GM21737 (cell line): ENCODE data around the gene MYBPC3.

Source experiments
- ATAC-seq: cut with Tn5 transposase; IDR thresholded peaks from one replicate; pipeline ENCODE4 v1.9.1; 2021; ENCODE audit warnings: mild to moderate bottlenecking, moderate library complexity; ENCODE audit not compliant: unreplicated experiment

The MYBPC3 gene

DNA sequence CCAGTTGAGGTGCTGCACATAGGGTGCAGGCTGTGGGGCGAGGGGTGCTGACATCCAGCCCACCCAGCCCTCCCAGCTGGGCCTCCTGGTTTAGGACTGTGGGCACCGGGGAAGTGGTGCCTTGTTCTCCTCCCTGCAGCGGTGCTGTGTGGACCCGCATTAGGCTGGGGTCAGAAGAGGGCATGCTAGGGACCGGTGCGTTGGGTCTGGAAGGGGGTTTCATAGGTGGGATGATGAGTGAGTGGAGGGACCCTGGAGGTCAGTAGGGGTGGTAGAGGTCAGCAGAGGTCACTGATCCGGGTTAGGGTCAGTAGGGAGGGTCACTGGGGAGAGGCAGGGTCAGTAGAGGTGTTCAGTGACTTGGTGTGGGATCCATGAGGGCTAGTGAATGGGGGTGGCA, 6.7 kb upstream of the MYBPC3 start:
- ATAC-seq = no peak

DNA sequence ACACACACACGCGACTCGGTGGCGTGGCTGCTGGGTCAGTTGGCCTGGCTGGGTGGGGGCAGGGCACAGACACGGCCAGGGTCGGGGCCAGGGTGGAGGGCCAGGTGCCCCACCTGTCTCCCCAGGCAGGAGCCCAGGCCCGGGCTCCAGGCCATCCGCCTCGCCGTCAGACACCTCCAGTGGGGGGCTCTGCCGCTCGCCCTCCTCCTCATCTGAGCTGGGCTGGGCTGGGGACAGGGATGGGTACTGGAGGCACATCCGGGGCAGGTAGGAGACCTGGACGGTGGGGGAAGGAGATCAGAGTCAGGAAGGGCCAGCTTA, 6.2 kb upstream of the MYBPC3 start:
- ATAC-seq = no peak

DNA sequence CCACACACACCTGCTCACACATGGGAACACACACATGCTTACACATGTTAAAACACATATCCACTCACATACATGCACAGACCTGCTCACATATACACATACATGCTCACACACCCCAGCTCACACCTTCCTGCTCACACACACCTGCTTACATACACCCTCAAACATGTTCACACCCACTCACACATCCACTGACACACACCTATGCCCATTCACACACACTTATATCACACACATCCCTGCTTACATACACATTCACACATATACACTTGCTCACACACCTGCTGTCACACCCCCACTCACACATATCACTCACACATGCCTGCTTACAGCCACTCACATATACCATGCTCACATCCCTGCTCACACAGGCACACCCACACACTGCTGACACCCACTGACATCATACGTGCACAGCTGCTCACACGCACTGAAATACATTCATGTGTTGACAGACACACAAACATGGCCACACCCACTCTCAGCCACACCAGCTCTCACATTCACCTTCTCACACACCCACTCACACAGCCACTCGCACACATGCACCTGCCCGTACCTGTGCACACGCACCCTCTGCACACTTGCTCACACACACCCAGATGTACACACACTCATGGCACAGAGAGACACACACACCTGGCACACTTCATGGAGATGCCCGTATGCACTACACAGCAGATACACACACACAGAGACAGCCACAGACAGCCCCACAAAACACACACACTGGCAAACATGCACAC, 5.7 kb upstream of the MYBPC3 start:
- no peak for ATAC-seq

DNA sequence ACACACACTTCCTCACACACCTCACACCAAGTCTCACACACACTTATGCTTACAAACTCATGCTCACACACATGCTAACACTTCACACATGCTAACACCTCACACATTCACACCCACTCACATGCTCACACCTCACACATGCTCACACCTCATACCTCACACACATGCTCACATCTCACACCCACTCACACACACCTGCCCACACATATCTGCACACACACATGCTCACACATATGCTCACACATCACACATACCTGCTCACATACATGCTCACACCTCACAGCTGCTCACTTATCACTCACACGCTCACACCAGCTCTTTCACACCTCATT, 4.5 kb upstream of the MYBPC3 start:
- no peak for ATAC-seq

DNA sequence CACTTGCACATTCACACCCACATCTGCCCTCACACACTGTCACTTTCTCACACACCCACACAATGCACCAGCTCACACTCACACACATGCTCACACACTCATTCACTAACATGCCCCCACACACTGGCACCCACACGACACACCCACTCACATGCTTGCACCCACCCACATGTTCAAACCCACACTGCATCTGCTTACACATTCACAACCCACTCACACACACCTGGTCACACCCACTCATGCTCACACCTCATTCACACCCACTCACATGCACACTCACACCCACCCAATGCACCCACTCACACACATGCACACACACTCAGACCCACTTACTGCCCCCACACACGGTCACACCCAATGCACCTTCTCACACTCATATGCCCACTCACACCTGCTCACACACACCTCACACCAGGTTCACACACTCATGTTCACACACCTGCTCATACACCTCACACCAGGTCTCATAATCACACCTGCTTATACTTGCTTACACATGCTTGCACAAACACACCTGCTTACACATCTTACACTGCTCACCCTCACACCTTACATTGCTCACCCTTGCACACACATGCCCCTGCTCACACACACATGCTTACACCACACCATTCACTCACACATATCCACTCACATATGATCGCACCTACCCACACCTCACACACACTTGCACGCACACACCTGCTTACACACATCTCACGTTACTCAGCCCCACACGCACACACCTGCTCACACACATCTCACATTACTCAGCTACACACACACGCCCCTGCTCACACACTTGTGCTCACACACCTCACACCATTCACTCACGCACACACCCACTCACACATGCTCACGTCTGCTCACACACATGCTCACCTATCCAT, 3.9 kb upstream of the MYBPC3 start:
- ATAC-seq = no peak

DNA sequence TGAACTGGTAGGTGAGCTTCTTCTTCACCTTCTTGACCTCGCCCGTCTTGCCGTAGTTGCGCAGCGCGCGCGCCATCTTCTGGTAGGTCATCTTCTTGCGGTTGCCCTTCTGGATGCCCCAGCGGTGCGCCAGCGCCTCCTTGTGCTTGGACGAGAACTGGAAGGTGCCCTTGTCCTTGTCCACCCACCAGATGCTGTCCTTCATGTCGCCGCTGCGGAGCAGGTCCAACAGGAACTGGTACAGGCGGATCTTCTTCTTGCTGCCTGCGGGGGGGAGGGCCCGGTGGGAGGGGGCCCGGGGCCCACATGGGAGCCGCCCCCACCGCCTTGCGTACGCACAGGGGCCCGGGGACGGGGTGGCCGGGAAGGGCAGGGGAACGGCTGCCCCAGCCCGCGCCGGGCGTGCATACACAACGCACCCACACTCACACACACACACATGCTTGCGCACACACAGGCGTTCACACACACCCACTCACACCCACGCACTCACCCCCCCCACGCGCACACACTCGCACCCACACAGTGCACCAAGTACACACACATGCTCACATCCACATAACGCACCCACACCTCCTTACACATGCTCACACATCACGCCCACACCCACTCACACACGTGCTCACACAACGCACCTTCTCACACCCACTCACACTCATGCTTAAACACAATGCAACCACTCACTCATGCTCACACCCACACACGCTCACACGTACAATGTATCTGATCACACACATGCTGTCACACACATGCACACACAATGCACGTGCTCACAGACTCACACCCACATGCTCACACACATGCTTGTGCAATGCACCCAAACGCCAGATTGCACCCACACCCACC, 3.0 kb upstream of the MYBPC3 start:
- no peak for ATAC-seq

DNA sequence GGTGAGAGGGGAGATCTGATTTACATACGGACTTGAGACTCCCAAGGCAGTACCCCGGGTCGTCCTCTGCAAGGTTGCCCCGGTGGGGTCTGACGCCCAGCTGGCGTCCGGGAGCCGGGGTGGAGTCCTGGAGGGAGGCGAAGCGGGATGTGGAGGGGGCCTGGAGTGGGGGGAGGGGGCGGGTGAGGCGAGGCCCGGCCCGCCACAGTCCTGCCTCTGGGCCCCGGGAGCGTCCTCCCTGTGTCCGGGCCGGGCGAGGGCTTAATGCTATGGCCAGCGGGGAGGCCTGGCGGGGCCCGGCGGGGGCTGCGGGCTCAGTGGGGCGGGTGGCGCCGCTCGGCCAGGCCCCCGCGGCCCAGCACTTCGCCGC, 2.4 kb upstream of the MYBPC3 start:
- ATAC-seq = no peak

DNA sequence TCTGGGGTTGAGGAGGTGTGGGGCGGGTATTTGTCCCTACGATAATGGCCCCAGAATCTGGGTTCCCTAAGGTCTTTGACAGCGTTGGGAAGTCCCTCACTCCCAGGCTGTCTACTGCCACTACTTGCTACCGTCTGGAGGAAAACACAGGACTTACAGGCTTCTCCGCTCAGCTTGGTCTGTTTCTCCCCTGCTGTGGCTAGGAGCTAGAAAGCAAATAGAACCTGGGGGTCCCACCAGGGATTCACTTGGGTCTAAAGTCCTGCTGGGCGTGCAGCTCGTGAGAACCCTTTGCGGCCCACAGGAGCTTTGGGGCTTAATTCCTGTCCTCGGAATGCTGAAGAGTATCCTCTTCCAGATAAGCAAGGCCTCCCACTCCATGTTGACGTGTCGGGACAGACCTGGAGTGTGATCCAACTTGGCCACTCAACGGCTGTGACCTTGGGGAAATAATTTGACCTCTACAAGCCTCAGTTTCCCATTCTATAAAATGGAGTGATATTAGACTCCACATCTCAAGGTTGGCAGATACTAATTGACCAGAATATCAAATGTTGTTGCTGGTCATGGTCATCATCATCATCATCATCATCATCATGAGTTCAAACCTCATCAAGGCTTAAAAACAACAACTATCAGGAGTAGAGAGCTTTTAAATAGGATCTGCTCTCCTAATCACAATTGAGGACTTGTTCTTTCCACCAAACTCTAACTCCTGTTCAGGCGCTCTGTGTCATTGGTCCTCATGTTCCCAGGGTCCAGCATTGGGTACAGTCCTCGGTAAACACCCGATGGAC, 1.7 kb upstream of the MYBPC3 start:
- no peak for ATAC-seq

DNA sequence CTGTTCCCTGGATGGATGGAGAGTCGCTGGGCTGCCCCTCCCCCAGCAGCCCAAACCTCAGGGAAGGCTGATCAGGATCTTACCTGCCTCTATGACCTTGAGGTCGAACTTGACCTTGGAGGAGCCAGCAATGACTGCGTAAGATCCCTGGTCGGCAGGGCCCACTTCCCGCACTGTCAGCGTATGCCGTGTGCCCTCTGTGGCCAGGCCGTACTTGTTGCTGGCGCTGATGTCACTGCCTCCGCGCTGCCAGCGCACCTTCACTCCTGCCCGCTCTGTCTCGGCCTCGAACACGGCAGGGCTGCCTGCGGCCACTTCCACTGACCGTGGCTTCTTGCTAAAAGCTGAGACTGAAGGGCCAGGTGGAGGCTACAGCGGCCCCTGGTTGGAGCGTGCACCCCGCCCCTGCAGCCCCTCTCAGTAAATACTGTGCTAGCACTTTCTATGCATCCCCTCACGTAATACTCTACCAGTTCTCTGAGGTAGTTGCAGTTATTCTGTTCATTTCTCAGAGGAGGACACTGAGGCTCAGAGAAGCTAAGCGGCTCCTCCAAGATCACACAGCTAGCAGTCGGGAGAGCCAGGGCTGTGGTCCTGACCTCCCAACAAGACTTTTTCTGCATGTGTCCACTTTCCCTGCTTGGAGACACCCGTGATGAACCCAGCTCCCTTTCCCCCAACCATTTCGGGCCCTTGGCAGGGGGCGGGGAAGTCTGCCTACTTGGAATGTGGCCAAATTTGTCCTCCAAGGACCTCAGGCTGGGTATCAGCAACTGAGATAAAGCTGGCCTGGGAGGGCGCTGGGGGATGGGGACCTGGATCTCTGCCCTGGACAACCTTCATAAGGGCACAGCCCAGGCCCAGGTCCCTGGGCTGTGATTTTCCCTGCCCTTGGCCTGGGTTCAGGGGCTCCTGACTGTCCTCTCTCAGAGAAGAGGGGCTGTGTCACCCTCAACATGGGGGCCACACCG, 1.1 kb downstream of the MYBPC3 start:
- no peak for ATAC-seq

DNA sequence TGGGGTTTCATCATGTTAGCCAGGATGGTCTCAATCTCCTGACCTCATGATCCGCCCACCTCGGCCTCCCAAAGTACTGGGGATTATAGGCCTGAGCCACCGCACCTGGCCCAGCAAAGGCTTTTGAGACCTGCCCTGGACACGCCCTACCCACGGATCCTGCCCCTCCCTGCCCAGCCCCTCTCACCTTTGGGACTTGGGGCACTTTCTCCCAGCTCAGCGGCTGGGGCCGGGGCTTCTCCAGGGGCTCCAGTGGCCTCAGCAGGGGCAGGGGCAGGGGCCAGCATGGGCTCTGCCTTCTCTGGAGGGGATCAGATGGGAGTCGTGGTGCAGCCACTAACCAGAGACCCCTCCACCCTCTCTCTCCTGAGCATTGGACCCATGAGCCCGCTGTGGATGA, 2.2 kb downstream of the MYBPC3 start:
- ATAC-seq = no peak

DNA sequence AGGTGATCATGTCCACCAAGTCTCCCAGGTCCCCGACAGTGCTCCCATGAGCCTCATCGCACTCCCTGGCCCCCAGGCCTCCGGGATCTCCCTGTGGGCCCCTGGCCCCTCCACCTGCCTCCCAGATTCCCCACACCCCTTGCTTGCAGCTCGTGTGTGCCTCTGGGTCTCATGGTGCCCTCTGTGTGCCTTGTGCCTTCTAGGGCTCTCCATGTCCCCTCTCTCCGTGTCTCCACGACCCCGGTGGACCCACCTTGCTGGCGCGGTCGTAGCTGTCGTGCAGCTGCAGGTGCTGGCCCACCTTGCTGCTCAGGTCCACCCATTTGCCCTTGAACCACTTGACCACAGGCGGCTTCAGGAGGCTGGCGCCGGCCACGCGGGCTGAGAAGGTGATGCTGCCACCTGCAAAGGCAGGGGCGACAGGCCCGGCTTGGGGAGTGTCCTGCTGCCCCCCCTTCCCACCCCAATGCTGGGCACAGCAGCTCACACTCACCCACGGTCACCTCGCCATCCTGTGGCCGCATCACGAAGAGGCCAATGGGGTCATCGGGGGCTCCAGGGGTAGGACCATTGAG, 2.9 kb downstream of the MYBPC3 start:
- no peak for ATAC-seq

DNA sequence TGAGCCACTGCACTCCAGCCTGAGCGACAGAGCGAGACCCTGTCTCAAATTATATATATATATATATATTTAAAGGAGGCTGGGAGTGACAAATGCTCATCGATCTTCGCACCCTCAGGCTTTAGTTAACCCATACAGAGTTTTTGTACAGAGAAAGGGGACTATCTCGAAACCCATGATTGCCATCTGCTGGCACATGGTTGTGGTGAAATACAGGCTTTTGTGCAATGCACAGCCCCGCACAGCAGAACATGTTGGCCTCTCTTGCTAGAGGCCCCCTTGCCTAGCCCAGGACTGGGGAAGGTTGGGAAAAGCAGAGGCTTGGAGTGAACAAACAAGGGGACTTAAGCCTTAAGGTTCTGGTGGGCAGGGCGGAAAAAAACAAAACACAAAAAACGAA, 3.6 kb downstream of the MYBPC3 start:
- ATAC-seq = no peak

DNA sequence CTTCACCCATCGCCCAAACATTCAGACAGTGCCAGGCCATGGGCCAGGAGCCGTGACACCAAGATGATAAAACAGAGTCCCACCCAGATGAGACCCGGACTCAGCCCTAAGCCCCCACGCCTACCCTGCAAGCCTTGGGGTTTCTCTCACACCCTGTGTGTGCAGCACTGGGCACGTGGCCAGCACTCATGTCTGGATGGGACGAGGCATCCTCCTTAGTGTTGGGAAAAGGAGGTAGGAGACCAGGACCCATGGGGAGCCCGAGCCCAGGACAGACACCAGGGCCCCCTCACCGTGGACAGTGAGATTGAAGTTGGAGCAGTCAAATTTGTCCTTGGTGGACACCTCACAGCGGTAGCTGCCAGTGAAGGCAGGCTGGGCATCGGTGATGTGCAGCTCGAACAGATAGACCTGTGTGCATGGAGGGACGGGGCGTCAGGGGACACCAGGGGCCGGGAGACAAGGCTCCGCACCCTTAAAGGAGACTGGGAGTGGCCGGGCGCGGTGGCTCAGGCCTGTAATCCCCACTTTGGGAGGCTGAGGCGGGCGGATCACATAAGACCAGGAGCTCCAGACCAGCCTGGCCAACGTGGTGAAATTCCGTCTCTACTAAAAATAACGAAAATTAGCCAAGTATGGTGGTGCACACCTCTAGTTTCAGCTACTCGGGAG, 4.2 kb downstream of the MYBPC3 start:
- ATAC-seq = no peak

DNA sequence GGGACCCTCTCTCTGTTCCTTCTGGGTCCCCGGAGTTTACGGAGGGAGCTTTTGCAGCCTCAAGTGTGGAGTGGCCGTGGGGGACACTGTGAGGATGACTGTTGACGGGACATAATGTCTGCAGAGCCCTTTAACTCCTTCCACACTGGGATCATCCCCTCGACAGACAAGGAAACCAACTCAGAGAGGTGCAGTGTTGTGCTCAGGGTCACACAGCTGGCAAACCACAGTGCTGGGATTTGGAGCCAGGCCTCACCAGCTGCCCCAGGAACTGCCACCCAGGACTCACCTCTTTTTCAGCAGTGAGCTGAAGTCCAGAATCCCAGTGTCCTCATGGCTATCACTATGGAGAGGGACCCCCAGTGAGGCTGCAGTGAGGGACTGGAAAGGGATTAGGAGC, 5.4 kb downstream of the MYBPC3 start:
- ATAC-seq = no peak

DNA sequence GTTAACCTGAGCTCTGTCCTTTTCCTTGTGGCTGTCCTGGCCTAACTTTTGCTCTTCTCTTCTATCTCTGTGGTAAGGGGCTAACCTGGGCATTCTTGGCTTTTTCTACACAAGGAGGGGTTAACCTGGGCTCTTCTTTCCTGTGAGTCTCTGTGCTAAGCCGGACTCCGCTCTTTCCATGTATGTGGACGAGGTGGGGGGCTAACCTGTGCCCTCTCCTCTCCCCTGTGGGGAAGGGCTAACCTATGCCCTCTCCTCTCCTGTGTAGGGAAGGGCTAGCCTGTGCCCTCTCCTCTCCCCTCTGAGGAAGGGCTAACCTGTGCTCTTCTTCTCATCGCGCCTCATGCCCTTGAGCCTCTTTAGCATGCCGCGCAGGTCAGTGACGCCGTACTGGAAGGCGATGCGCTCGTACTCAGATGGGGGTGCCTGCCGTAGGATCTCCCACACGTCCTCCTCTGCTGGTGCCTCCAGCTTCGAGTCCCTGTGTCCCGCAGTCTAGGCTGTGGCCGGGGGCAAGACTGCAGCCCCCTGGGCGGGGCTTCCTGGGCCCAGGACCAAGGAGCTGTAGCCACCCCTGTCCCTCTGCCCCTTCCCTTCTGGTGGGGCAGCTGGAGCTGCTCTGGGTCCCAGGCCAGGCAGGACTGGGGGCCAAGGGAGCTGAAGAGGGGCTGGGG, 6.5 kb downstream of the MYBPC3 start:
- no peak for ATAC-seq

DNA sequence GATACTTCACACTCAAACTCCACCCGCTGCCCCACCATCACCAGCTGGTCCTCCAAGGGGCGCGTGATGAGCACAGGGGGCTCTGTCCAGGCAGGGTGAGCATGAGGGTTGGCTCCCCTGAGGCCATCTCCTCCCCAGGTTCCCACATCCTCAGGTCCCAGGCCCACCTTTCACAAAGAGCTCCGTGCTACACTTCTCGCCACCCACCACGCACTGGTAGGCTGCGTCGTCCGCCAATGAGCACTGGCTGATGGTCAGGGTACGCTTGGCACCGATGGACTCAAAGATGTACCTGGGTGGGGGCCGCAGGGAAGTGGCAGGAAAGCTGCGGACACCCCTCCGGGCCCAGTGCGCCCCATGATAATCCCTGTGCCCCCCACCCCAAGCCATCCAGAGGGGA, 9.6 kb downstream of the MYBPC3 start:
- no peak for ATAC-seq

DNA sequence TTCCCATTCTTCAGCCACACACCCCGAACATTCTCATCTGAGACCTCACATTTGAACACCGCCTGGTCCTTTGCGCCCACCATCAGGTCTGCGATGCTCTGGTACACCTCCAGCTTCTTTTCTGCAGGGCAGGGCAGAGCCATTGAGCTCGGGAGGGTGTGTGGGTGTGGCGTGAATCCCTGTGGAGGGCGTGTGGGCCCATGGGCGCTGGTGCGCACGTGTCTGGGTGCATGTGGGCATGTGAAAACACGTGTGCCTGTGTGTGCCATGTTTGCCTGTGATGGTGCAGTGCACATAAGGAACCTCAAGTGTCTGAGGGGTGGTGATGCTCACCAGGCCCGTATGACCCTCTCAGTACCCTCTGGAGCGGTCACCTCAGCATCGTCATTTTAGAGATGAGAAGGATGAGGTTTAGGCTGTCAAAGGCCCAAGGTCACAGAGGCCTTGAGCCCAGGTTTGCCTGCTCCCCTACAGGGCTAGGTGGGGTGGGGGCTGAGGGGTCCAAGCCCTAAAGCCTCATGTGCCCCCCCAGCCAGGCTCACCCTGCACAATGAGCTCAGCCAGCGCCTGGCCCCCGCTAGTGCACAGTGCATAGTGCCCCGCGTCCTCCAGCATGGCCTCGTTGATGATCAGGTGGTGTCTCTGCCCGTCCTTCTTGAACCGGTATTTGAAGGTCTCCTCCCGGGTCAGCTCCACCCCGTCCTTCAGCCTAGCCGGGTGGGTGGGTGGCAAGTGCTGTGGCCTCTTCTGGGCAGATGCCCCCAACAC, 10.3 kb downstream of the MYBPC3 start:
- no peak for ATAC-seq
